Retinal pigment epithelial cell (primary cell): Measurements from ENCODE around the gene NPM1.

ENCODE experiments used
- DNase-seq: peaks from one replicate; pipeline ENCODE4 v3.0.0-alpha.2; 2010; ENCODE audit warnings: low read depth
- H3K4me3 ChIP-seq: 2 replicates; pipeline ENCODE4 v1.5.1; 2011; ENCODE audit warnings: mild to moderate bottlenecking, low read length, control low read depth, moderate library complexity
- CTCF ChIP-seq: conservative IDR thresholded peaks from 2 replicates; pipeline ENCODE4 v1.5.1; 2011; ENCODE audit warnings: low read depth, low read length, control low read depth, inconsistent platforms

NPM1 gene

GRCh38 chr5:171421331-171422262 is 33.9 kb downstream of the NPM1 start:
- H3K4me3 ChIP-seq: peak overlapping the region; percentile 65
- DNase-seq: no peak
- no peak for TF ChIP-seq CTCF

GRCh38 chr5:171422495-171422894 is 34.8 kb downstream of the NPM1 start:
- no peak overlapping the region for H3K4me3 ChIP-seq
- no peak for TF ChIP-seq CTCF
- no peak for DNase-seq

- no peak for DNase-seq
- no peak for TF ChIP-seq CTCF
- no peak overlapping the region for H3K4me3 ChIP-seq
These were observed 35.4 kb downstream of the NPM1 start for GRCh38 chr5:171422902-171423663.

- no peak for DNase-seq
- TF ChIP-seq CTCF: no peak
These were observed 37.1 kb downstream of the NPM1 start for GRCh38 chr5:171424726-171425125.

GRCh38 chr5:171425596-171426244 is 38.1 kb downstream of the NPM1 start:
- TF ChIP-seq CTCF: no peak
- DNase-seq: no peak
- no peak overlapping the region for H3K4me3 ChIP-seq

More at GRCh38 chr5:171424726-171425125, 37.1 kb downstream of the NPM1 start:
- H3K4me3 ChIP-seq: no peak overlapping the region

- TF ChIP-seq CTCF: no peak
- no peak for DNase-seq
- no peak overlapping the region for H3K4me3 ChIP-seq
These were observed 38.6 kb downstream of the NPM1 start for GRCh38 chr5:171426266-171426665.
